Measurements from ENCODE around the gene GDPGP1.
A peak's percentile ranks its signal among the peaks of the same experiment; 100 is the strongest.

DNA sequence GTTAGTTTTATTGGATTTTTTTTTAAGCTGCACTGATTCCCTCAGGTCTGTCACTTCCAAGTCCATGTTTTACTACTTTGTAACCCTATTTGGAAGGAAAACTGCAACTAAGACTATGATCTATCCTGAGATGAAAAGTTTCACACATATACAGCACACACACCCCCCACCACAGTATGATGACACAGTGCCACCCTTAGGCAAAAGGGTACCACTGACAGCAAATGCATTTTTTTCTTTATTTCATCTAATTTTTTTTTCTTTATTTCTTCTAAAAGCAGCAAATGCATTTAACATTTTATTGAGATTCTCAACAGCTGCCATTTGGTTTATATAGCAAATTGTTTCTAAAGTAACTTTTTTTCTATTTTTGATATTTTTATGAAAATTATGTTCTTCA is 52.7 kb downstream of the GDPGP1 start:
- TF ChIP-seq SMC3 (conservative IDR thresholded peaks at IDR 0.05; ENCODE audit: poor library complexity) (peak; percentile 42), CTCF (IDR thresholded peaks at IDR 0.05; ENCODE audit: poor library complexity, severe bottlenecking) (peak; percentile 58), POLR2AphosphoS5 (IDR thresholded peaks at IDR 0.05) (no peak), TAF1 (IDR thresholded peaks at IDR 0.05; ENCODE audit: low read depth) (no peak), EP300 (conservative IDR thresholded peaks at IDR 0.05; ENCODE audit: poor library complexity, severe bottlenecking) (no peak), MXI1 (conservative IDR thresholded peaks at IDR 0.05; ENCODE audit: poor library complexity, severe bottlenecking) (no peak), RAD21 (conservative IDR thresholded peaks at IDR 0.05) (peak; percentile 61), EZH2 (IDR thresholded peaks at IDR 0.05; ENCODE audit: borderline replicate concordance, insufficient read depth, low read length, poor library complexity, severe bottlenecking) (no peak)

All from neural cell (in vitro differentiated cells).